AG04450 (cell line): ENCODE results near the gene EPB41. TPM values are rescaled to one million over a fixed set of nuclear protein-coding genes. Genes with fewer than 3 reads are reported as not detected.
A peak's percentile ranks its signal among the peaks of the same experiment; 100 is the strongest.

Source experiments
- CTCF ChIA-PET: fragments of 300-600, 350-600 bp; formaldehyde crosslinking; extraction: SDS; loops from one replicate; lab custom pipeline; 2022; ENCODE audit warnings: antibody characterized with exemption, inconsistent platforms; lab: Charles Lee
- POLR2A ChIA-PET: fragments of 350-600 bp; formaldehyde crosslinking; extraction: SDS; loops from one replicate; lab custom pipeline; 2021; ENCODE audit warnings: antibody characterized with exemption, inconsistent platforms; lab: Yijun Ruan, JAX
- DNase-seq: peaks from one replicate; pipeline ENCODE4 v3.0.0-alpha.2; 2011; ENCODE audit warnings: low read depth, low spot score
- H3K27ac ChIP-seq: one replicate; pipeline ENCODE4 v1.5.1; 2012; ENCODE audit warnings: low read depth, low read length, control low read depth
- H3K27me3 ChIP-seq: one replicate; pipeline ENCODE4 v1.6.0; 2012; ENCODE audit warnings: low read length; ENCODE audit not compliant: control insufficient read depth, insufficient read depth
- H3K4me3 ChIP-seq: 2 replicates; pipeline ENCODE4 v1.5.1; 2011; ENCODE audit warnings: mild to moderate bottlenecking, low read depth, low read length, control low read depth
- H3K9me3 ChIP-seq: 2 replicates; pipeline ENCODE4 v1.5.1; 2012; ENCODE audit warnings: low read length; ENCODE audit not compliant: control insufficient read depth, insufficient read depth
- polyA plus RNA-seq: library from polyadenylated mRNA; depleted of rRNA; stranded (reverse); fragments of >200 nt; gene quantifications from 2 replicates; pipeline ENCODE4 v1.2.3, GENCODE V29; 2011
- TF ChIP-seq, protein P1 (sequence below): IDR thresholded peaks from 2 replicates; pipeline ENCODE4 v1.5.1; 2011; ENCODE audit warnings: low read depth, low read length, control low read depth, inconsistent platforms

Gene EPB41
- polyA plus RNA-seq, 1 experiment, result 7.8 TPM

DNA sequence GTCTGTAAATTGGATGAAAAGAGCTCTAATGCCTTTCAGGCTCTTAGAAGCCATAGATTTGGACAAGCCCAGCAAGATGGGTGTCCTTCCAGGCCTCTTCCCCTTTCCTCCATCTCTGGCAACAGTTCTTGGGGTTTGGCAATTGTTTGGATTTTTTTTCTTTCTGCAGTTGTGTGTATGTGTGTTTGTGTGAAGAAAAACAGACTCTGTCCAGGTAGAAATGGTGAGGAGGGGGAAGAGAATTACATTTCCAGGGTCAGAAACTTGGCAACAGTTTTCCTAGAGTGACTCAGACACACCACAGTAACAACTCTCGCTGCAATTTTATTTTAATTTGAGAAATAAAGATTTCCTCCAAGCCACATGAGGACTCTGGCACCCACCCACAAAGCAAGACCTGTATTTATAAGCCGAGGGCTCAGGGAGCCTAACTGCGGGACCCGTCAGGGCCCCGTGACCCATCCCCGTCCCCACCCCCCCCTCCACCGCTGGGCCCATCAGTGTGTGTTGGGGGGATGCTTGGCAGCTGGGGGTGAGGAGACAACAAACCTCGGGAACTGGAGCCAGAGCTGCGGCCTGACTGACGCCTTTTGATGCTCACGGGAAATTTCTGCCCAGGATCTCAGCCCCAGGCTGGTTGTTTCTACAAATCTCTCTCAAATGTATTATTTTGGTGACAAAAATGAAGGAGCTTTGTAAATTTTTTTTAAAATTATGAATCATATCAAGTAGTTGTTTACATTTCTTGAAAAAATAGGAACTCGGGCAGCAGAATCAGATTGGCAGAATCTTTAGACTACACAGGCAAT, 205.0 kb downstream of the EPB41 start:
- CTCF ChIA-PET, result interaction anchor here (0.6 to 3.0 kb wide), 6 partner anchors 46 to 243 kb away, joined by 3 to 9 read pairs (median 4); no protein-coding TSS in a partner anchor

DNA sequence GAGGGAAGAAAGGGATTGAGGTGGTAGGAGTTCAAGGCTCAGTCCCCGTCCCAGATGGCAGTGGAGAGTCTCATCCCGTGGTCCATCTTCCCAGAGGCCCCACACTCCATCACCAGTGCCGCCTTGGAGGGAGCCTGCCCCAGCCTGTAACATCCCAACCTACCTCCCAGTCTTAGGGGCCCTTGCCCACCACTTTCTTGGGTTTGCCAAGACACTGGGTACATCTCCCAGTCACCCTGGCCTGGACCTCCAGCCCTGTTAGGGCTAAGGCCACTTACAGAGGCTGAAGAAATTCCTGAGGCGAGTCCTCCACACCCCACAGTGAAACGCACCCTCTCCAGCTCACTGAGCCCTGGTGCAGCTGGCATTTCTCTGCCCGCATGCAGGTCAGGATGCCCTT, 206.0 kb downstream of the EPB41 start:
- DNase-seq, result no peak
- ChIA-PET CTCF (interaction anchor here (3.0 kb wide), 1 partner anchor 238 kb away, joined by 9 read pairs; no protein-coding TSS in a partner anchor), POLR2A (no interaction called here)
- H3K27me3 ChIP-seq, result no peaks in the 10 kb centered on the region
- H3K27ac ChIP-seq, result no peak overlapping the region
- TF ChIP-seq, protein P1, sequence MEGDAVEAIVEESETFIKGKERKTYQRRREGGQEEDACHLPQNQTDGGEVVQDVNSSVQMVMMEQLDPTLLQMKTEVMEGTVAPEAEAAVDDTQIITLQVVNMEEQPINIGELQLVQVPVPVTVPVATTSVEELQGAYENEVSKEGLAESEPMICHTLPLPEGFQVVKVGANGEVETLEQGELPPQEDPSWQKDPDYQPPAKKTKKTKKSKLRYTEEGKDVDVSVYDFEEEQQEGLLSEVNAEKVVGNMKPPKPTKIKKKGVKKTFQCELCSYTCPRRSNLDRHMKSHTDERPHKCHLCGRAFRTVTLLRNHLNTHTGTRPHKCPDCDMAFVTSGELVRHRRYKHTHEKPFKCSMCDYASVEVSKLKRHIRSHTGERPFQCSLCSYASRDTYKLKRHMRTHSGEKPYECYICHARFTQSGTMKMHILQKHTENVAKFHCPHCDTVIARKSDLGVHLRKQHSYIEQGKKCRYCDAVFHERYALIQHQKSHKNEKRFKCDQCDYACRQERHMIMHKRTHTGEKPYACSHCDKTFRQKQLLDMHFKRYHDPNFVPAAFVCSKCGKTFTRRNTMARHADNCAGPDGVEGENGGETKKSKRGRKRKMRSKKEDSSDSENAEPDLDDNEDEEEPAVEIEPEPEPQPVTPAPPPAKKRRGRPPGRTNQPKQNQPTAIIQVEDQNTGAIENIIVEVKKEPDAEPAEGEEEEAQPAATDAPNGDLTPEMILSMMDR, result no peak
- H3K4me3 ChIP-seq, result no peak overlapping the region
- H3K9me3 ChIP-seq, result no peaks in the 10 kb centered on the region; the same call in 1 of the 2 replicates

More for the DNA sequence above, 205.0 kb downstream of the EPB41 start:
- no peak for DNase-seq
- H3K27me3 ChIP-seq, result no peaks in the 10 kb centered on the region
- no peak overlapping the region for H3K4me3 ChIP-seq
- POLR2A ChIA-PET, result no interaction called here
- H3K27ac ChIP-seq, result no peak overlapping the region
- no peaks in the 10 kb centered on the region; the same call in 1 of the 2 replicates for H3K9me3 ChIP-seq
- TF ChIP-seq, protein P1, result no peak

GRCh38 chr1:29120947-29121485, 206.6 kb downstream of the EPB41 start:
- Histone ChIP-seq H3K9me3 (no peaks in the 10 kb centered on the region; the same call in 1 of the 2 replicates), H3K27ac (no peak overlapping the region), H3K27me3 (no peaks in the 10 kb centered on the region), H3K4me3 (no peak overlapping the region)
- TF ChIP-seq, protein P1, result peak; percentile 50
- ChIA-PET POLR2A (interaction anchor here (1.9 kb wide), 1 partner anchor 61 kb away, joined by 11 read pairs; the partner anchor contains the start of gene SRSF4), CTCF (interaction anchor here (2.0 to 3.0 kb wide), 2 partner anchors 81 to 239 kb away, joined by 6 to 9 read pairs; no protein-coding TSS in a partner anchor)
- no peak for DNase-seq

DNA sequence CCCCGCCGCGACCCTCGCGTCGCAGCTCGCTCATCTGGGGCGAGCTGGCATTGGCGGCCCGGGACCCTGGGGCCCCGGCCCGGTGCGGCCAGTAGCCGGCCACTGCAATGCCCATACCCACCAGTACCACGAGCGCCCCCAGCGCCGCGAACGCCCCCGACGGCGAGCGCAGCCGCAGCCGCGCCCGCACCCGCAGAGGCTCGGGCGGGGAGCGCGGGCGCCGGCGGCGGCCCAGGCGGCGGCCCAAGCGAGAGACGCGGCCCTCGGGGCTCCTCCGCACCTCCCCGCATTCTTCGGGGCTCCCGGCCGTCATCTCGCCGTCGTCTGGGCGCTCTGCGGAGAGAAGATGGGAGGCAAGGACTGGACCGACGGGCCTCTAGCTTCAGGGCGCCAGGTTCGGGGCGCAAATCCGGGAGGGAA, 207.2 kb downstream of the EPB41 start:
- CTCF ChIA-PET, result interaction anchor here (2.0 kb wide), 1 partner anchor 81 kb away, joined by 6 read pairs; no protein-coding TSS in a partner anchor
- TF ChIP-seq, protein P1, result no peak
- POLR2A ChIA-PET, result interaction anchor here (1.0 to 1.9 kb wide), 2 partner anchors 60 to 237 kb away, joined by 5 to 11 read pairs; partner anchors contain the start of gene SRSF4
- Histone ChIP-seq H3K27me3 (no peaks in the 10 kb centered on the region), H3K27ac (no peak overlapping the region), H3K4me3 (peak overlapping the region; percentile 68), H3K9me3 (no peaks in the 10 kb centered on the region; the same call in 1 of the 2 replicates)
- DNase-seq, result no peak
